ENCODE data around the gene RNF227.

Gene RNF227

GRCh38 chr17:7940743-7941142, 24.7 kb upstream of the RNF227 start:
- Mint-ChIP-seq H3K27ac (no peak overlapping the region), H3K36me3 (ENCODE audit: low read depth) (peaks cover 63% of the 10 kb centered on the region), H3K27me3 (no peaks in the 10 kb centered on the region), H3K4me1 (no peaks in the 10 kb centered on the region), H3K9me3 (no peaks in the 10 kb centered on the region), H3K4me3 (no peak overlapping the region)
- ATAC-seq (no peak), DNase-seq (no peak)

DNA sequence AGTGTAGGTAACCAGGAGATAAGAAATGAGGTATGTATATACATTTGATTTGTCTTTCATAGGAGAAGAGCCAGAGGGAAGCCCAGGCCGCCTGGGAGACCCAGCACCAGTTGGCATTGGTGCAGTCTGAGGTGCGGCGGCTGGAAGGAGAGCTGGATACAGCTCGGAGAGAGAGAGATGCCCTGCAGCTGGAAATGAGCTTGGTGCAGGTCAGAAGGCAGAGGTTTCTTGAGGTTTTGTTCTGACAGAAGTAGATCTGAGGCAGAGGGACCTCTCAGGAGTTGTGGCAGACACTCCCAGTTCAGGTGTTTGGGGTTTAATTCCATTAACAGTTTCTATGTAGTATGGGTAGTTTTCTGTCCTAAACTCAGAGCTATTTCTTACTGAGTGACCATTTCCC, 23.9 kb upstream of the RNF227 start:
- ATAC-seq (no peak), DNase-seq (no peak)
- Mint-ChIP-seq H3K9me3 (no peaks in the 10 kb centered on the region), H3K4me3 (no peak overlapping the region), H3K27ac (no peak overlapping the region), H3K4me1 (peaks cover 3% of the 10 kb centered on the region), H3K36me3 (ENCODE audit: low read depth) (peaks cover 67% of the 10 kb centered on the region), H3K27me3 (no peaks in the 10 kb centered on the region)

DNA sequence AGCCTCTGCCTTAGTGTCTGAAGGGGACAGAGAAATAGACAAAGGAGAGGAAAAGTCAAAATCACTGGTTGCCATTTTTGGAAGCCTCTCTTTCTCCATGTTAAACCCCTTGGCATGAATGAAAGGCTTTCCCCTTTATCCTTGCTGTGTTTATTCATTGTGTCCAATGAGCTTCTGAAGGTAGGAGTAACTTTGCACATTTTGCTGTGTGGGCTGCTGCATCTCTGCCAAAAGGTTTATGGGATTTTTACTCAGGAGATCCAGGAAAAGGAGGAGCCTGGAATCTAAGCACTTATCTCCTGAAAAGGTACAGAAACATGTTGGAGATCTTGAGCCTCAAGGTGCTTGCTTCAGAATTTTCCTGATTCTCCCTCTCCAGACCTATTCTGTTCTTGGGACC, 19.8 kb upstream of the RNF227 start:
- ATAC-seq (no peak), DNase-seq (no peak)
- Mint-ChIP-seq H3K9me3 (no peaks in the 10 kb centered on the region), H3K36me3 (ENCODE audit: low read depth) (peaks cover 39% of the 10 kb centered on the region), H3K27ac (no peak overlapping the region), H3K4me3 (no peak overlapping the region), H3K4me1 (peaks cover 33% of the 10 kb centered on the region), H3K27me3 (no peaks in the 10 kb centered on the region)

GRCh38 chr17:7932949-7933348, 16.9 kb upstream of the RNF227 start:
- Mint-ChIP-seq H3K4me3 (peak overlapping the region; percentile 95), H3K36me3 (ENCODE audit: low read depth) (peaks cover 24% of the 10 kb centered on the region), H3K9me3 (no peaks in the 10 kb centered on the region), H3K4me1 (peaks cover 38% of the 10 kb centered on the region), H3K27ac (peak overlapping the region; percentile 96), H3K27me3 (no peaks in the 10 kb centered on the region)
- DNase-seq (peak; percentile 35), ATAC-seq (peak; percentile 11)

DNA sequence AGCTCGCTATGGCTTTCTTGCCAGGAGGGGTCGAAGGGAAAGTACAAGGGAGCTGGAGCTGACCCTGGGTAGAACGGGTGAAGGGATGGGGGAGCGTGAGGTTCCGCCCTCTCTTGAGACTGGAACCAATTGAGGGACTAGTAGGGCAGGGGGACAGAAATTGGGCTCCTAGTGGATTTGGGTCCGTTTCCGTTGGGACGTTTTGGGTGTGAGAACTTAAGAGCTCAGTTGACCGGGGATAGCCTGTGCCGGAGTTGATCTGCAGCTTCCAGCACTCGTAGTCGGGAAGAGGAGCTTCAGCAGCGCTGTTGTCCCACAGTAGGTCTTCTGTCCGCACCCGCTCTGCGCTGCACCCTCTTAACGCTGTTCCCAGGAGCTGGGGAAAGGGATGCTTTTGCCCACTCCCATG, 16.4 kb upstream of the RNF227 start:
- Mint-ChIP-seq H3K27me3 (no peaks in the 10 kb centered on the region), H3K36me3 (ENCODE audit: low read depth) (peaks cover 24% of the 10 kb centered on the region), H3K27ac (peak overlapping the region; percentile 96), H3K4me1 (peaks cover 38% of the 10 kb centered on the region), H3K9me3 (no peaks in the 10 kb centered on the region), H3K4me3 (peak overlapping the region; percentile 95)
- DNase-seq (peak; percentile 22), ATAC-seq (peak; percentile 17)

DNA sequence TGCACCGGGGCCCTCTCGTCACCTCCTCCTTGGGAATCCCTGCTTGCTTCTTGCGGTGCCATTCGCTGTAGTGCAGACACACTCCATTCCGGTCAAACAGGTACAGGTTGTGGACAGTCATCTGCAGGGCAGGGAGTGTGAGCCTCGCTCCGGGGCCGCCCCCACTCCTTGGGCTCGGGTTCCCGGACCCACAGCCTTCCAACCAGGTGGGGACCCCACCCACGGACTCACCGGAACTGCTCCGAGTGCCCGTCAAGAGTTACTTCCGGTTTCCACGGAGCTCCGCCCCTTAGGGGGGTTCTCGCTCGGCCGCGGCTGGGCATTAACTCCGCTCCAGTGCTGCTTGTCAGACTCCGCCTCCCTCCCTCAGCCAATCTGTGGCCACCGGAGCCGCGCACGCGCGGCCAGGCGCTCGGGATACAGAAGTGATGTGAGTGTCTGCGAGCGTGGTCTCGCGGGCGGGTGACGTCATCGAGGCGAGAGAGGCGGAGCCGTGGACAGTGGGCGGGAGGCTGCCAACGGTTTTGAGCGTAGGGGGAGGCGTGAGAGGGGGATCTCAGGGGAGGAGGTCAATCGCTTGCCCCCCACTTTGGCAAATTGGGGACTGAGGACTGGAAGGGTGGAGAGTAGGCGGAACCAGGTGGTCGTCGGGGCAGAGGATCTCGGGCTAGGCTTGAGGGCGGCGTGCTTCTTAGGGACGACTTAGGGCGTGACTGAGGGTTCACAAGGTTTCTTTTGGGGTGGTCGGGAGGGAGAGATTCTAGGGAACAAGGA, 15.8 kb upstream of the RNF227 start, which contains the start of the genes CNTROB and TRAPPC1:
CNTROB (plus strand) TSS at position 498 of the 774 bp plus-strand sequence. CDS start 874 bp downstream, outside the sequence.
TRAPPC1 (minus strand) TSS at position 238 of the 774 bp plus-strand sequence; CDS start at position 121, 117 bp downstream.
- peaks cover 20% of the 10 kb centered on the region for H3K36me3 Mint-ChIP-seq (ENCODE audit: low read depth)
- peaks cover 38% of the 10 kb centered on the region for H3K4me1 Mint-ChIP-seq
- H3K27me3 Mint-ChIP-seq: no peaks in the 10 kb centered on the region
- H3K27ac Mint-ChIP-seq: peak within 1 kb of the TSS; percentile 96
- DNase-seq (peak; percentile 99), ATAC-seq (peak; percentile 98)
- peak within 1 kb of the TSS; percentile 95 for H3K4me3 Mint-ChIP-seq
- no peaks in the 10 kb centered on the region for H3K9me3 Mint-ChIP-seq

GRCh38 chr17:7930841-7931631, 14.9 kb upstream of the RNF227 start:
- peaks cover 38% of the 10 kb centered on the region for H3K4me1 Mint-ChIP-seq
- no peak for DNase-seq
- no peaks in the 10 kb centered on the region for H3K27me3 Mint-ChIP-seq
- H3K27ac Mint-ChIP-seq: peak overlapping the region; percentile 96
- peaks cover 12% of the 10 kb centered on the region for H3K36me3 Mint-ChIP-seq (ENCODE audit: low read depth)
- peak overlapping the region; percentile 95 for H3K4me3 Mint-ChIP-seq
- no peaks in the 10 kb centered on the region for H3K9me3 Mint-ChIP-seq
- no peak for ATAC-seq

GRCh38 chr17:7929158-7930023, 13.3 kb upstream of the RNF227 start, which contains the start of gene KCNAB3:
KCNAB3 (minus strand) TSS chr17:7929856; CDS start chr17:7929435, 421 bp downstream.
- DNase-seq (peak; percentile 35), ATAC-seq (no peak)
- Mint-ChIP-seq H3K27me3 (no peaks in the 10 kb centered on the region), H3K4me1 (peaks cover 29% of the 10 kb centered on the region), H3K9me3 (no peaks in the 10 kb centered on the region), H3K36me3 (ENCODE audit: low read depth) (peaks cover 6% of the 10 kb centered on the region), H3K27ac (no peak within 1 kb of the TSS), H3K4me3 (peak within 1 kb of the TSS; percentile 95)

DNA sequence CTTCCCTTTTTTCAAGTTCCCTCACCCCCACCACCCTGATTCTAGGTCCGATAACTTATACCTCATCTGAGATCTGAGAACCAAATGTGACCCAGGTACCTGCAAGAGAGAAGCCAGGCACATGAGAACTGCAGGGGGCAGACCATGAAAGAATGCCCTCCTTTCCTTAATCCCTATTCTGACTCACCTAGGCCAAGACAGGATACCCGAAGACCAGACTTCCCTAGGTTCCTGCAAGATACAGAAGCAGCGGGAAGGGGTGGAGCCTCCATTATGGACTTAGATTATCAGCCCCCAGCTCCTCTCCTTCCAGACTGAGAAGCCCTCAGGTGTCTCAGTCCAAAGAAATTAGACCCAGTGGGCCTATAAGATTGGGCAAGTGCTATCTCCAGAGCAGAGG, 11.5 kb upstream of the RNF227 start:
- H3K9me3 Mint-ChIP-seq: no peaks in the 10 kb centered on the region
- peaks cover 6% of the 10 kb centered on the region for H3K36me3 Mint-ChIP-seq (ENCODE audit: low read depth)
- no peaks in the 10 kb centered on the region for H3K27me3 Mint-ChIP-seq
- peaks cover 22% of the 10 kb centered on the region for H3K4me1 Mint-ChIP-seq
- ATAC-seq (no peak), DNase-seq (no peak)
- H3K4me3 Mint-ChIP-seq: no peak overlapping the region
- no peak overlapping the region for H3K27ac Mint-ChIP-seq

DNA sequence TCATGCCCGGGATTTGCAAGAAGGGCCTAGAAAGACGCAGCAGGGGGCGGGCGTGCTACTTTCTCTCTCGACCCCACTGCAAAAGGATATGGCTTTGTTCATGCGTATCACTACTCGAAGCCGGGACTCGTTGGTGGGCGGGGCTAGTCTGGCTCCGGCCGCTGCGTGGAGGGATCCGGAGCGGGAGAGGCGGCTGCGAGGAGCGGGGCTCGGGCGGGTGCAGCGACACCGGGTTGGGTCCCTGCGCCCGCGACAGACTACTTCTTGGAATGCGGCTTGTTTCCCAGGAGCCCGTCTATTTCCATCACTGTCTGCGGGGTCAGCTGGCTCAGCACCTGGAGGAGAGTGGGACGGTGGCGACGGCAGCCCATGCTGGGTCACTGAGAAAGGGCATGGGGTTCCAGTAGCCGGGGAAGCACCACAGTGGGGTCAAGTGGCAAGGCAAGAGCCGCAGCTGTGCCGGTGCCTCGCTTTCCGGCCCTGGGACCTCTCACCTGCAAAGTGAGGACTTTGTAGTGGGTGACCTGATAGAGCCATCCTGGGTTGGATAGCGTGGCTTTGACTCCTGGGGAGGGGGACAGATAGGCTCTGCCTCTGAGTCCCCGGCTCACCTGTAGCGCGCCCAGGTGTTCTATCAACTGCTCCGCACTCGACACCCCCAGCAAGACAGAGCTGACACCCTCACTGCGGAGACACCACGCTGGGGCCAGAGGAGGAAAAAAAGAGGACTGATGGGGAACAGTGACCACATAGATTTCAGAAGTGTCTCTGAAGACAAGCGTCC, 6.9 kb upstream of the RNF227 start:
- Mint-ChIP-seq H3K4me1 (peaks cover 21% of the 10 kb centered on the region), H3K36me3 (ENCODE audit: low read depth) (peaks cover 3% of the 10 kb centered on the region), H3K4me3 (peak overlapping the region; percentile 69), H3K27me3 (no peaks in the 10 kb centered on the region), H3K9me3 (no peaks in the 10 kb centered on the region), H3K27ac (peak overlapping the region; percentile 51)
- DNase-seq (peak; percentile 82), ATAC-seq (peak; percentile 88)

DNA sequence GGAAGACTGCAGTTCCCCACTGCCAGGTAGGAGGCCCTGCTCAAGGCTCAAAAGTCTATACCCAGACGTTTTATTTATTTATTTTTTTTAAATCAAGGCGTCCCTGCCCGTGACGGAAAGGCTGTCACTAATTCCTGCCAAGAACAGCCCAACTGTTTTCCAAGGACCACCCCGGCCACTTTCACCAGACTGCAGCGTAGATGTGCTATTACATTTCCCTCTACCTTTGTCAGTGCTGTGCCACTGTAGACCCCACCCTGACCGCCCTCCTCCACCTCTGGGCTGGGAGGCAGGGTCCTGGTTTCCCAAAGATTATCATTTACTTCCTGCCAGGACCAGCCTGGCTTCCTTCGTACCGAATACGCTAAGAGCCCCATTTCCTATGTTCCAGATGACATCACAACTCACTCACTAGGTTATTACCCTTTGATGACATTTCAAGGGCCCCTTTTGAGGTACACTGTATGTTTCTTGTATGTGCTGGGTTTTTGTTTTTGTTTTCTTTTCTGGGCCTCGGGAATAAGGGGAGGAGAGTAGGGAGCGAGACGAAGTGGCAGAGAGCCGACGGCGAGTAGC, 6.3 kb upstream of the RNF227 start:
- peaks cover 3% of the 10 kb centered on the region for H3K36me3 Mint-ChIP-seq (ENCODE audit: low read depth)
- peak overlapping the region; percentile 51 for H3K27ac Mint-ChIP-seq
- H3K4me3 Mint-ChIP-seq: peak overlapping the region; percentile 69
- no peaks in the 10 kb centered on the region for H3K27me3 Mint-ChIP-seq
- no peak for DNase-seq
- peaks cover 21% of the 10 kb centered on the region for H3K4me1 Mint-ChIP-seq
- peak; percentile 48 for ATAC-seq
- H3K9me3 Mint-ChIP-seq: no peaks in the 10 kb centered on the region

GRCh38 chr17:7916808-7917207, 719 bp upstream of the RNF227 start:
- ATAC-seq (no peak), DNase-seq (no peak)
- peaks cover 42% of the 10 kb centered on the region for H3K4me1 Mint-ChIP-seq
- peaks cover 6% of the 10 kb centered on the region for H3K36me3 Mint-ChIP-seq (ENCODE audit: low read depth)
- no peaks in the 10 kb centered on the region for H3K9me3 Mint-ChIP-seq
- H3K27ac Mint-ChIP-seq: peak overlapping the region; percentile 68
- no peaks in the 10 kb centered on the region for H3K27me3 Mint-ChIP-seq
- H3K4me3 Mint-ChIP-seq: peak overlapping the region; percentile 72

- Mint-ChIP-seq H3K27ac (peak overlapping the region; percentile 68), H3K27me3 (no peaks in the 10 kb centered on the region), H3K4me1 (peaks cover 37% of the 10 kb centered on the region), H3K36me3 (ENCODE audit: low read depth) (peaks cover 6% of the 10 kb centered on the region), H3K4me3 (peak overlapping the region; percentile 72), H3K9me3 (no peaks in the 10 kb centered on the region)
- DNase-seq (no peak), ATAC-seq (no peak)
These were observed 245 bp upstream of the RNF227 start for GRCh38 chr17:7916385-7916682.
